HAP-1 (cell line): Measurements from ENCODE around the gene RAD51.

Experiments
- DNase-seq, 2 experiments: peaks; one replicate each; pipeline ENCODE4 v3.0.0-alpha.2; 2016 to 2020; ENCODE audit warnings: low spot score in 2 of 2
- H3K27me3 ChIP-seq: fragments of 250-450 bp; sonication (Bioruptor Pico); 2 replicates; pipeline ENCODE4 v1.5.1; 2020; ENCODE audit warnings: low read depth, mild to moderate bottlenecking, moderate library complexity
- H3K36me3 ChIP-seq: fragments of 250-450 bp; sonication (Bioruptor Pico); replicated peaks from 2 replicates; pipeline ENCODE4 v1.5.1; 2020; ENCODE audit warnings: mild to moderate bottlenecking
- H3K4me1 ChIP-seq: fragments of 250-450 bp; sonication (Bioruptor Pico); 2 replicates; pipeline ENCODE4 v1.5.1; 2020; ENCODE audit warnings: mild to moderate bottlenecking
- H3K4me3 ChIP-seq: fragments of 250-450 bp; sonication (Bioruptor Pico); 2 replicates; pipeline ENCODE4 v1.5.1; 2020; ENCODE audit warnings: mild to moderate bottlenecking, moderate library complexity
- H3K9me3 ChIP-seq: fragments of 250-450 bp; sonication (Bioruptor Pico); 2 replicates; pipeline ENCODE4 v1.5.1; 2020; ENCODE audit warnings: mild to moderate bottlenecking, moderate library complexity
- in situ Hi-C: fragments of 300-500 bp; cut with MboI; formaldehyde crosslinking; loops from 3 replicates; pipeline ENCODE4 v1.14.3; 2020; ENCODE audit warnings: low sequenced_read_pairs, inconsistent platforms, mixed read lengths

RAD51 gene

GRCh38 chr15:40770147-40770721 lies 75.3 kb downstream of the RAD51 start:
- H3K4me3 ChIP-seq, result no peak overlapping the region

DNA sequence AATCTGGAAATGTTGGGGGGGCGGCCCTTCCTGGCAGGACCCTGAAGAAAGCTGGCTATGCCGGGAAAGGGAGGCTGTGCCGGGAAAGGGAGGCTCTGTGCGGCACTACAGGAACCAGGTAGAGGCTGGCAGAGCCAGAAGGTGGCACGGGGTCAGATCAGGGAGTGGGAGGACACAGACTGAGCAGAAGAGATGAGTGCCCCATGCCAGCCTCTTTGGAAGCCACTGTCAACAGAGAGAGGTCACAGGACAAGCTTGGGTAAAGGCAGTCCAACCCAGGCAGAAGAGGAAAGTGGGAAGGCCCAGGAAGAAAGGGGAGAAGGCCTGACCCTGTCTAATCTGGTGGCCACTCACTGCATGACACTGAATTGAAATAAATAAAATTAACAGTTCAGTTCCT lies 76.3 kb downstream of the RAD51 start:
- Histone ChIP-seq H3K9me3 (no peaks in the 10 kb centered on the region), H3K36me3 (peaks cover 31% of the 10 kb centered on the region), H3K4me1 (no peaks in the 10 kb centered on the region), H3K4me3 (no peak overlapping the region), H3K27me3 (no peaks in the 10 kb centered on the region)
- in situ Hi-C loops, result no loop called here
- no peak for DNase-seq

More at GRCh38 chr15:40770147-40770721, 75.3 kb downstream of the RAD51 start:
- DNase-seq, result no peak
- Histone ChIP-seq H3K9me3 (no peaks in the 10 kb centered on the region), H3K36me3 (peaks cover 22% of the 10 kb centered on the region), H3K27me3 (no peaks in the 10 kb centered on the region), H3K4me1 (peaks cover 7% of the 10 kb centered on the region)
- in situ Hi-C loops, result no loop called here

DNA sequence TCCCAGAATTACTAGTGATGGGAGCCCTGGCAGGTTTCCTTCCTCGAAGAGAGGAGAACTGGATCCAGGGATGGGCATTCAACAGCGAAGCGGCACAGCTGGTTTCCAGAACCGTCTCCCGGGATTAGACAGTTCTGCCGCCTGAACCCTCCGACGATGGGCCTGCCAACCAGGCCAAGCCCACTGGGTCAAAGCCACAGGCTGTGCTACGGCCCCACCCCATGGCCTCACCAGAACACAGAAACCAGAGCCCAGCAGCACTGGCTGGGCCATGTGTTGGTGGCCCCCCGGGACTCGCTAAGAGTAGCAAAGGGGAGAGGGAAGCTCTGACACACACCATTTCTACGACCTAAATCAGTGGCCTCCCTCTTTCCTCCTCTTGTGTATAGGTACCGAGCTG lies 77.0 kb downstream of the RAD51 start:
- Histone ChIP-seq H3K4me1 (no peaks in the 10 kb centered on the region), H3K36me3 (peaks cover 38% of the 10 kb centered on the region), H3K9me3 (no peaks in the 10 kb centered on the region), H3K27me3 (no peaks in the 10 kb centered on the region), H3K4me3 (no peak overlapping the region)
- in situ Hi-C loops, result no loop called here
- no peak for DNase-seq

GRCh38 chr15:40773496-40773895 lies 78.5 kb downstream of the RAD51 start:
- H3K36me3 ChIP-seq, result peaks cover 42% of the 10 kb centered on the region
- in situ Hi-C loops, result no loop called here

GRCh38 chr15:40773902-40774301 lies 78.9 kb downstream of the RAD51 start:
- in situ Hi-C loops, result no loop called here
- no peak for DNase-seq
- Histone ChIP-seq H3K36me3 (peaks cover 43% of the 10 kb centered on the region), H3K9me3 (no peaks in the 10 kb centered on the region), H3K27me3 (no peaks in the 10 kb centered on the region), H3K4me3 (no peak overlapping the region), H3K4me1 (no peaks in the 10 kb centered on the region)

More at GRCh38 chr15:40773496-40773895, 78.5 kb downstream of the RAD51 start:
- Histone ChIP-seq H3K9me3 (no peaks in the 10 kb centered on the region), H3K4me3 (no peak overlapping the region), H3K27me3 (no peaks in the 10 kb centered on the region), H3K4me1 (no peaks in the 10 kb centered on the region)
- no peak for DNase-seq

DNA sequence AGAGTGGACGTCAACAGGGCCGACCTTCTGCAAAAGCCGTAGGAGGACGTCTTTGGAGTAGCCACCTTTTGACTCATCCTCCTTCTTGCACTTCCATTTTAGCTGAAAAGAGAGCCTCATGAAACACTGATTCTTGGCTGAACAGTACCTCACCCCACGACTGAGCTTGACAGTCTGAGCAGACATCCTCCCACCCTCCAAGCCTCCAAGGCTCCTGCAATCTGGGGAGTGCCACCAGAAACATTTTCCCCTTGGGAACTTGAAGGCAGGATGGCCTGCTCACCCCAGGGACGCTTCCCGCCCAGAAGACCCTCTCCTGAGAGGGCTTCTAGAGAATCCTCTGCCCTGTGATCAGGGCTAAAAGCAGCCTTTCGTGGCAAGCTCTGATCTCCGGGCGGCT lies 80.0 kb downstream of the RAD51 start:
- no peaks in the 10 kb centered on the region for H3K27me3 ChIP-seq
- no peaks in the 10 kb centered on the region for H3K4me1 ChIP-seq
- H3K4me3 ChIP-seq, result no peak overlapping the region
- no peak for DNase-seq
- in situ Hi-C loops, result no loop called here
- peaks cover 45% of the 10 kb centered on the region for H3K36me3 ChIP-seq
- H3K9me3 ChIP-seq, result no peaks in the 10 kb centered on the region

GRCh38 chr15:40775740-40776536 lies 81.0 kb downstream of the RAD51 start:
- no peak for DNase-seq
- Histone ChIP-seq H3K4me3 (no peak overlapping the region), H3K4me1 (no peaks in the 10 kb centered on the region), H3K27me3 (no peaks in the 10 kb centered on the region), H3K9me3 (no peaks in the 10 kb centered on the region), H3K36me3 (peaks cover 45% of the 10 kb centered on the region)
- in situ Hi-C loops, result no loop called here

DNA sequence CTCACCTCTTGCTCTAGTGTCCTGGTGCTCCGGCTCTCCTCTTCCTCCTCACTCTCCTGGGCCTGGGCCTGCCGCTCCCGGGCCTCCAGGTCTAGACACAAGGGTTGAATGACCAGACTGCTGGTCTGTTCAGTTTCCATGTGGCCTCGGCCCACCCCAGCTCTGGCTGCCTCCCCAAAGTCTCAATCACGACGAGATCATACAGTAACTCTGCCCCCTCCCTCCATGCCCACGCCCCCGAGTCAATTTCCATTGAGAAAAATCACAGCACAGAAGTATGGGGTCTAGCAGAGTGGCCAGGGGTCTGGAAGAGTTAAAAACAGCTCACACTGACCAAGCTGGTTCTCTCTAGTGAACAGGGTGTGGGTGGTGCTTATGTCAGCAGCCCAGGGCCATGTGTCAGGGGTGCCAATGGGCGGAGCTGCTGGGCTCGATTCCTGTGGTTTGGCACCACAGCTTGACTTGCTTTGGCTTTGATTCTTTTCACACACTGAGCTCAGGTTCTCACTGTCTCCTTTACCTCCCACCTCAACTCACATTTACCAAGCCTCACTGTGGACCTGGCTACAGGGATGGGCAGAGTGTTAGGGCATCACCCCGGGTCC lies 81.7 kb downstream of the RAD51 start:
- Histone ChIP-seq H3K36me3 (peaks cover 45% of the 10 kb centered on the region), H3K4me1 (no peaks in the 10 kb centered on the region), H3K27me3 (no peaks in the 10 kb centered on the region), H3K9me3 (no peaks in the 10 kb centered on the region), H3K4me3 (no peak overlapping the region)
- in situ Hi-C loops, result no loop called here
- no peak for DNase-seq
